ENCODE measurements around the gene B4GALT2. TPM values are rescaled to one million over a fixed set of nuclear protein-coding genes. Genes with fewer than 3 reads are reported as not detected.

Gene B4GALT2
- total and polyA plus RNA-seq, 9 of the 15 experiments (the other 6 are each of a cell fraction or from before 2014, with no cell fraction given): 1.3 to 86.8 (median 43.8) TPM

DNA sequence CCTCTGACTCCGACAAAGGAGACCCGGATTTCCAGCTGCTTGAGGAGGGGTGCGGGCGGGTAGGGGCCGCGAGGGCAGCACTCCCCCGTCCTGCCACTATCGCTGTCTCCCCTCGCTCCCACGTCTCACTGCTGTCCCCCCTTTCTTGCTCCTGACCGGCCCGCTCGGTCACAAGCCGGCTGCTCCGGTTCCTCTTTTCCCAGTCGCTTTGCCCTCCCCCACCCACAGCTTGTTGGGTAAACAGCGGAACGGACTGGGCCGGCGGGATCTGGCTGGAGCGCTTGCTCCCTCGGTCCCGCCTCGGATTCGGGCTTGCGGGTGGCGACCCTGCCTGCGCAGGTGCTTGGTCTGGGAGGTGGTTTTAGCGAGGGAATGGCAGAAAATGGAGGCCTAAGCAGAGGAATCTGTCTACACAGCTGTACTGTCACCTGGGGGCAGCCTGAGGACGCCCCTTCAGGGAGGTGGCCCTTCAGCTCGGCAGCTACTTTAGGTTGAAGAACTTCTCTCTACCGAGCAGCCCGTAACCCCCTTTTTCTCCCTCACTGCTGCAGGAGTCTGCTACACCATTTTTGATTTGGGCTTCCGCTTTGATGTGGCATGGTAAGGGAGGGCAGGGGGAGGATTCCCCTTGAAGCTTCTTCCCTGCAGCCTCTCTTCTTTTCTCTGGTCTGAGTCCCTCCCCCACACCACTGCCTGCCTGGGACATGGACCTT, 3.6 kb upstream of the B4GALT2 start (continued):
- no peak for TF ChIP-seq SAP30 (IDR thresholded peaks at IDR 0.05; ENCODE audit: borderline replicate concordance, insufficient read depth, low read depth, low read length, poor library complexity, severe bottlenecking)
- no peak for TF ChIP-seq MYBL2 (IDR thresholded peaks at IDR 0.05; ENCODE audit: low read depth)
- TF ChIP-seq MYBL2 (CRISPR knock-in tag; IDR thresholded peaks at IDR 0.05; ENCODE audit: borderline replicate concordance): no peak
- TF ChIP-seq TCF7L2 (IDR thresholded peaks at IDR 0.05; ENCODE audit: low read depth, low read length): no peak
- TF ChIP-seq MXI1 (IDR thresholded peaks at IDR 0.05; ENCODE audit: low read depth, low read length): no peak
- TF ChIP-seq HNRNPUL1 (IDR thresholded peaks at IDR 0.05; ENCODE audit: low read length): no peak
- TF ChIP-seq, protein P1, sequence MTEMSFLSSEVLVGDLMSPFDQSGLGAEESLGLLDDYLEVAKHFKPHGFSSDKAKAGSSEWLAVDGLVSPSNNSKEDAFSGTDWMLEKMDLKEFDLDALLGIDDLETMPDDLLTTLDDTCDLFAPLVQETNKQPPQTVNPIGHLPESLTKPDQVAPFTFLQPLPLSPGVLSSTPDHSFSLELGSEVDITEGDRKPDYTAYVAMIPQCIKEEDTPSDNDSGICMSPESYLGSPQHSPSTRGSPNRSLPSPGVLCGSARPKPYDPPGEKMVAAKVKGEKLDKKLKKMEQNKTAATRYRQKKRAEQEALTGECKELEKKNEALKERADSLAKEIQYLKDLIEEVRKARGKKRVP (CRISPR knock-in tag; IDR thresholded peaks at IDR 0.05): no peak
- TF ChIP-seq PURB (CRISPR knock-in tag; IDR thresholded peaks at IDR 0.05; ENCODE audit: low read depth): no peak
- TF ChIP-seq, protein P2, sequence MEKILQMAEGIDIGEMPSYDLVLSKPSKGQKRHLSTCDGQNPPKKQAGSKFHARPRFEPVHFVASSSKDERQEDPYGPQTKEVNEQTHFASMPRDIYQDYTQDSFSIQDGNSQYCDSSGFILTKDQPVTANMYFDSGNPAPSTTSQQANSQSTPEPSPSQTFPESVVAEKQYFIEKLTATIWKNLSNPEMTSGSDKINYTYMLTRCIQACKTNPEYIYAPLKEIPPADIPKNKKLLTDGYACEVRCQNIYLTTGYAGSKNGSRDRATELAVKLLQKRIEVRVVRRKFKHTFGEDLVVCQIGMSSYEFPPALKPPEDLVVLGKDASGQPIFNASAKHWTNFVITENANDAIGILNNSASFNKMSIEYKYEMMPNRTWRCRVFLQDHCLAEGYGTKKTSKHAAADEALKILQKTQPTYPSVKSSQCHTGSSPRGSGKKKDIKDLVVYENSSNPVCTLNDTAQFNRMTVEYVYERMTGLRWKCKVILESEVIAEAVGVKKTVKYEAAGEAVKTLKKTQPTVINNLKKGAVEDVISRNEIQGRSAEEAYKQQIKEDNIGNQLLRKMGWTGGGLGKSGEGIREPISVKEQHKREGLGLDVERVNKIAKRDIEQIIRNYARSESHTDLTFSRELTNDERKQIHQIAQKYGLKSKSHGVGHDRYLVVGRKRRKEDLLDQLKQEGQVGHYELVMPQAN (IDR thresholded peaks at IDR 0.05; ENCODE audit: borderline replicate concordance): no peak; the same call in 1 of the 2 replicates
- no peak for TF ChIP-seq ILF3 (IDR thresholded peaks at IDR 0.05; ENCODE audit: borderline replicate concordance)
- TF ChIP-seq LEF1 (IDR thresholded peaks at IDR 0.05): peak; percentile 66
- no peak for TF ChIP-seq SMC3 (conservative IDR thresholded peaks at IDR 0.05; ENCODE audit: insufficient read depth, low read depth, low read length)
- peak; percentile 57 for TF ChIP-seq NEUROD1 (IDR thresholded peaks at IDR 0.05; ENCODE audit: borderline replicate concordance, low read depth, low read length, partially characterized antibody)
- peak; percentile 26; the same call in 1 of the 2 replicates for TF ChIP-seq CEBPG (CRISPR knock-in tag; IDR thresholded peaks at IDR 0.05)
- no peak for TF ChIP-seq CEBPG (tag; conservative IDR thresholded peaks at IDR 0.05 in 1 of 2, IDR thresholded peaks at IDR 0.05 in 1 of 2)
- TF ChIP-seq HIVEP1 (CRISPR knock-in tag; IDR thresholded peaks at IDR 0.05): no peak
- TF ChIP-seq ZFP36 (IDR thresholded peaks at IDR 0.05; ENCODE audit: low read depth, low read length, partially characterized antibody): no peak
- no peak for TF ChIP-seq CREBBP (IDR thresholded peaks at IDR 0.05; ENCODE audit: low read depth, low read length)
- TF ChIP-seq RBFOX2 (IDR thresholded peaks at IDR 0.05; ENCODE audit: low read depth, low read length): no peak
- TF ChIP-seq SMARCA4 (IDR thresholded peaks at IDR 0.05): peak; percentile 46; the same call in 1 of the 2 replicates
- TF ChIP-seq, protein P3, sequence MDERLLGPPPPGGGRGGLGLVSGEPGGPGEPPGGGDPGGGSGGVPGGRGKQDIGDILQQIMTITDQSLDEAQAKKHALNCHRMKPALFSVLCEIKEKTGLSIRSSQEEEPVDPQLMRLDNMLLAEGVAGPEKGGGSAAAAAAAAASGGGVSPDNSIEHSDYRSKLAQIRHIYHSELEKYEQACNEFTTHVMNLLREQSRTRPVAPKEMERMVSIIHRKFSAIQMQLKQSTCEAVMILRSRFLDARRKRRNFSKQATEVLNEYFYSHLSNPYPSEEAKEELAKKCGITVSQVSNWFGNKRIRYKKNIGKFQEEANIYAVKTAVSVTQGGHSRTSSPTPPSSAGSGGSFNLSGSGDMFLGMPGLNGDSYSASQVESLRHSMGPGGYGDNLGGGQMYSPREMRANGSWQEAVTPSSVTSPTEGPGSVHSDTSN (CRISPR knock-in tag; IDR thresholded peaks at IDR 0.05; ENCODE audit: low read depth): no peak
- TF ChIP-seq, protein P3 (tag; conservative IDR thresholded peaks at IDR 0.05; ENCODE audit: low read depth): 0 out of 2 replicates have a peak, but pooled peaks have one; percentile 10
- TF ChIP-seq RBM39 (optimal IDR thresholded peaks at IDR 0.05; ENCODE audit: low read depth, low read length): no peak
- TF ChIP-seq ZNF12 (CRISPR knock-in tag; IDR thresholded peaks at IDR 0.05): no peak

Measured in K562 (cell line).